Aorta (tissue), 5 donors: ENCODE data around the gene CWC25. TPM values are rescaled to one million over a fixed set of nuclear protein-coding genes. Genes with fewer than 3 reads are reported as not detected.

Experiments used
- ATAC-seq: fragments of 200-7000 bp; cut with Tn5 transposase; one replicate; pipeline ENCODE4 v1.9.1; 2022; ENCODE audit warnings: moderate library complexity; ENCODE audit not compliant: low FRiP score
- DNase-seq, 2 donors: peaks; one replicate each; pipeline ENCODE4 v3.0.0-alpha.2; 2020
- H3K27ac ChIP-seq, 2 donors: one replicate each; pipeline ENCODE4 v1.5.1; 2013; ENCODE audit warnings: low read length in 2 of 2, mild to moderate bottlenecking in 2 of 2, moderate library complexity in 2 of 2, control low read depth in 1 of 2, inconsistent platforms in 1 of 2, low read depth in 1 of 2
- H3K27me3 ChIP-seq, 2 donors: one replicate each; pipeline ENCODE4 v1.6.1; 2013; ENCODE audit warnings: control low read depth in 1 of 2, low read length in 1 of 2, mild to moderate bottlenecking in 1 of 2, moderate library complexity in 1 of 2; ENCODE audit not compliant: insufficient read depth in 2 of 2, control insufficient read depth in 1 of 2
- H3K36me3 ChIP-seq, 2 donors: one replicate each; pipeline ENCODE4 v1.6.1; 2013; ENCODE audit warnings: control low read depth in 1 of 2, low read length in 1 of 2, mild to moderate bottlenecking in 1 of 2; ENCODE audit not compliant: insufficient read depth in 2 of 2, control insufficient read depth in 1 of 2
- H3K4me1 ChIP-seq, 2 donors: one replicate each; pipeline ENCODE4 v1.6.1; 2013; ENCODE audit warnings: low read length in 2 of 2, control low read depth in 1 of 2, mild to moderate bottlenecking in 1 of 2, moderate library complexity in 1 of 2; ENCODE audit not compliant: insufficient read depth in 2 of 2, control insufficient read depth in 1 of 2
- H3K4me3 ChIP-seq, 2 donors: one replicate each; pipeline ENCODE4 v1.5.1; 2013; ENCODE audit warnings: low read length in 2 of 2, control low read depth in 1 of 2, mild to moderate bottlenecking in 1 of 2
- H3K9me3 ChIP-seq: one replicate; pipeline ENCODE4 v1.6.1; 2013; ENCODE audit warnings: mild to moderate bottlenecking, low read length; ENCODE audit not compliant: control insufficient read depth
- WGBS, 2 donors: extraction: QIAGEN DNeasy Blood & Tissue Kit; methylation state at CpG; one replicate each; pipeline ENCODE4 v1.1.7; 2013; 5-methylcytosine and 5-hydroxymethylcytosine counted together
- intact Hi-C, 2 donors: fragments of 100-400 bp; cut with DNase I; formaldehyde crosslinking; loops; one replicate each; pipeline versions ENCODE4 v1.14.2 to v1.15.0; 2022
- long read RNA-seq, 2 donors: library from polyadenylated mRNA; unstranded; transcript quantifications; one replicate each; pipeline ENCODE4 v2.0.0, GENCODE V29; 2020 to 2021
- polyA plus RNA-seq, 2 donors: library from polyadenylated mRNA; stranded (reverse); fragments of 200-250 nt; gene quantifications; one replicate each; pipeline ENCODE4 v1.2.3, GENCODE V29; 2013
- total RNA-seq, 2 donors: library from RNA; stranded (reverse); fragmentation: NEBNext Ultra II Directional; extraction: Animal tissue kit (Norgen Biotek cat#: 25700); gene quantifications; one replicate each; pipeline ENCODE4 v1.2.1, GENCODE V29; 2021
- donor health status: healthy with polysubstance abuse.
- donor health status: Bipolar disorder and iron deficiency.
- donor health status: DM: no; HTN: no; CAD: no.
- donor health status: DM: no; HTN: no; CAD: no.
- donor health status: DM: yes; HTN: yes; CAD: no.

The CWC25 gene
- total RNA-seq (10 to 100 TPM; 19.0 to 23.9 TPM), polyA plus RNA-seq (10 to 100 TPM in 1 of 2 donors, 1 to 10 TPM in 1; 7.1 to 32.7 TPM)
- long read RNA-seq, donor 1, transcript CWC25-202 (10 exons, 3,234 nt): major isoform, 12 of 26 reads
- long read RNA-seq, donor 1, partial matches to known transcripts: 10 of 26 reads
- long read RNA-seq, donor 1, other reads (novel, unspliced or antisense): 4 of 26 reads
- long read RNA-seq, donor 2, partial matches to known transcripts: 9 of 20 reads
- long read RNA-seq, donor 2, other reads (novel, unspliced or antisense): 7 of 20 reads

DNA sequence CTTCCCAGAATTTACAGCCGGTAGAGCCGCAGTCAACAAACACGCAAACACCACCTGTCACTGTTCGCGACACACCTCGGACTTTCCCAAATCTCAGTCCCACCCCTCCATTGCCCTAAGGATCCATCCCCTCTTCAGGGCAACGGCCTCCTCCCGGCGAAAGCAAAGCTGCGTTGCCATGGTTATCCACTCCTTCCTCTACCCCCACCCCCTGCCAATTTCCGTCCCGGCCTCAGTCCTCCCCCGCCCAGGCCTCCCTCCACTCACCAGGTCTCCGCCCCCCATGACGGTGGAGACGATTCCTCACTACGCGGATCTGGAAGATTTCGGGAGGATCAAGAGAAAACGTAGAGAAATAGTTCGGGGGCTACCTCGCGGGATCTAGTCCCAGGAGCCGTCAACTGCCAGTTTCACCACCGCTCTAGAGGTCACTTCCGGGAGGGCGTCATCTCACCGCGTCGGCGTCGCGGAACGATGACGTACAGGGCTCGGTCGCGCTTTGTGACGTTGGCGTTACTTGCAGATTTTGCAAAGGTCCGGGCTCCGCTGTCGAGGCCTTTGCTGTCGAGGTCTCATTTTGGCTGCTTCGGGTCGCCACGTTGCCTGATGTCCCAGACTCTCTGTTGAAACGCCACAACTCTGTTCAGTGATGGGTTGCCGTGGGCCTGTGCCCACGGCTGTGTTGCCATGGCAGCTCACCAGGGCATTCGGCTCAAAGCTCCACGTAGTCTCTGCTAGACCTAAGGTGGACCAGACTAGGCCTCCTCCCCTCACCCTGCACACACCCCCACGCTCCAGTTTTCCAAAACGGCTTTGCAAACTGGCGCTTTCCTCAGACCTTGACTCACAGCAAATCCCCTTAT lies at the start of gene CWC25:
Gene CWC25, minus strand, starts transcription at position 423 of the 863 bp plus-strand sequence. Its CDS starts 138 bp downstream, at position 285.
- DNase-seq (peak; percentile 94 to 98), ATAC-seq (peak; percentile 96)
- Histone ChIP-seq H3K4me3 (peak within 1 kb of the TSS; percentile 52 to 86), H3K27me3 (no peaks in the 10 kb centered on the region), H3K27ac (peak within 1 kb of the TSS; percentile 95 to 97), H3K9me3 (no peaks in the 10 kb centered on the region), H3K4me1 (no peaks in the 10 kb centered on the region), H3K36me3 (peaks cover 2 to 3% of the 10 kb centered on the region in 2 donors)
- intact Hi-C loops: loop anchor here in 1 of 2 donors (1.0 to 5.0 kb wide), 2 partner anchors 28 to 42 kb away; partner anchors contain the start of gene RPL23
- WGBS, 2 donors: 0 to 1% methylated on average over 55 of the region's 55 CpGs

DNA sequence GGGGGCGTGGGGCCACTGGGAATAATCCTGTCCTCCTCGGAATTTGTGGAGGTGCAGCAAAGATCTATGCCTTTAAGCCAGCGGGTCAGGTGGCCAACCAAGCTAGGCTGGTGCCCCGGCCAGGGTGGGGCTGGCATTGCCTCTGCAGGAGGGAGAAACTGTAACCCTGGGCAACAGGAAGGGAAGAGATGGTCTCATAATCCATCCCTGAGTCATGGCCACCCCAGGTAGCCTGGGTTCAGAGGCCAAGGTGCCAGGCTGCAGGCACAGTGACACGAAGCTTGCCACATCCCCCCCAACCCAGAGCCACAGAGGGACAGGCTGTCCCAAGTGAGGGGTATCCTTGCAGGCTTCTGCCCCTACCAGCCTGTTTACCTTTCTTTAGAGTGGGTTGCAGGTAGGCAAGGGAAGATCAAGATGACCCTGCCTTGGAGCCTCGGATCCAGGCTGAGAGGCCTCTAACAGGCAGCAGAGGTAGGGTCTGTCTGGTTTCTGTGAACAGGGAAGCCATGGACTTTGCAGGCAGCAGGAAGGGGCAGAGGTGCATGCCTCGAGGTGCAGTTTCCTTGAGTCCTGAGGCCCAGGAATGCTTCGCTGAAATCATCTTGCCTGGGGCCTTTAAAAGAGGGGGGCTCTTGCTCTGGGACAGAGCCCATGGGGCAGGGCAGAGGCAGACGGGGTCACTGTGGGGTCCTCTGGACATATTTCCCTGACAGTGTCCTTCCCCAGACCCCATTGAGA lies 48.7 kb upstream of the CWC25 start:
- Histone ChIP-seq H3K27ac (peak overlapping the region; percentile 14 to 73), H3K27me3 (no peaks in the 10 kb centered on the region), H3K9me3 (no peaks in the 10 kb centered on the region), H3K4me3 (no peak overlapping the region), H3K4me1 (peaks cover 0 to 5% of the 10 kb centered on the region in 2 donors), H3K36me3 (peaks cover 0 to 2% of the 10 kb centered on the region in 2 donors)
- intact Hi-C loops: loop anchor here in 1 of 2 donors (10.0 kb wide), 1 partner anchor 281 kb away; the partner anchor contains the start of gene PLXDC1
- ATAC-seq (no peak), DNase-seq (no peak)
- 6 to 12% methylated on average over 9 of the region's 9 CpGs for WGBS, 2 donors

GRCh38 chr17:38872671-38873385 lies 47.7 kb upstream of the CWC25 start:
- WGBS, 2 donors: 18 to 19% methylated on average over 9 of the region's 9 CpGs
- H3K4me1 ChIP-seq: peaks cover 0 to 5% of the 10 kb centered on the region in 2 donors
- H3K36me3 ChIP-seq: peaks cover 0 to under 1% of the 10 kb centered on the region in 2 donors
- H3K27ac ChIP-seq: peak overlapping the region in 1 of 2 donors; percentile 52
- H3K27me3 ChIP-seq: no peaks in the 10 kb centered on the region
- intact Hi-C loops: loop anchor here in 1 of 2 donors (10.0 kb wide), 1 partner anchor 282 kb away; the partner anchor contains the start of gene PLXDC1
- ATAC-seq (no peak), DNase-seq (no peak)
- H3K4me3 ChIP-seq: peak overlapping the region in 1 of 2 donors; percentile 4
- no peaks in the 10 kb centered on the region for H3K9me3 ChIP-seq

DNA sequence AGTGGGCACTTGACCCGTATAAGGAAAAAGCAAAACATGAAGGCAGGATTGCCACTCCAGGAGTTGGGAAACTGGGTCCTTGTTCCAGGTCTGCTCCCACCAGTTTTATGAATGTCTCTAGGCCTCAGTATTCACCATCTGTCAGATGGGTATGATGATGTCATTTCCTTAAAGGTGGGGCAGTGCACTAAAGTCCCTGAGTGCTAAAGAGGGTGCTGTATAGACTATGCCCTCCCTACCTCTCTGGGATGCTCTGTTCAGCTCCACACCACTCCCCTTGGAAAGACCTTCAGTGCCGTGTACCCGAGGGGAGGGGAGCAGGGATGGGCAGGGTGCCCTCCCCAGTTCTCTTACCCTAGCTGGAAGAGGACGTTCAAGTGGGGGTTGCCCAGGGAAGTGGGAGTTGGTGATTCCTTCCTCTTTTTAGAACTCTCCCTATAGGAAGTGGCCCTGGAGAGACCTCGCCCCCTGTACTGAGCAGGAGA lies 46.9 kb upstream of the CWC25 start:
- peak overlapping the region in 1 of 2 donors; percentile 46 for H3K27ac ChIP-seq
- H3K4me3 ChIP-seq: peak overlapping the region; percentile 4 to 77
- H3K36me3 ChIP-seq: no peaks in the 10 kb centered on the region
- intact Hi-C loops: loop anchor here in 1 of 2 donors (10.0 kb wide), 1 partner anchor 283 kb away; the partner anchor contains the start of gene PLXDC1
- H3K4me1 ChIP-seq: peaks cover 0 to 5% of the 10 kb centered on the region in 2 donors
- 11 to 12% methylated on average over 5 of the region's 5 CpGs for WGBS, 2 donors
- DNase-seq (no peak), ATAC-seq (no peak)
- H3K27me3 ChIP-seq: no peaks in the 10 kb centered on the region
- H3K9me3 ChIP-seq: no peaks in the 10 kb centered on the region

DNA sequence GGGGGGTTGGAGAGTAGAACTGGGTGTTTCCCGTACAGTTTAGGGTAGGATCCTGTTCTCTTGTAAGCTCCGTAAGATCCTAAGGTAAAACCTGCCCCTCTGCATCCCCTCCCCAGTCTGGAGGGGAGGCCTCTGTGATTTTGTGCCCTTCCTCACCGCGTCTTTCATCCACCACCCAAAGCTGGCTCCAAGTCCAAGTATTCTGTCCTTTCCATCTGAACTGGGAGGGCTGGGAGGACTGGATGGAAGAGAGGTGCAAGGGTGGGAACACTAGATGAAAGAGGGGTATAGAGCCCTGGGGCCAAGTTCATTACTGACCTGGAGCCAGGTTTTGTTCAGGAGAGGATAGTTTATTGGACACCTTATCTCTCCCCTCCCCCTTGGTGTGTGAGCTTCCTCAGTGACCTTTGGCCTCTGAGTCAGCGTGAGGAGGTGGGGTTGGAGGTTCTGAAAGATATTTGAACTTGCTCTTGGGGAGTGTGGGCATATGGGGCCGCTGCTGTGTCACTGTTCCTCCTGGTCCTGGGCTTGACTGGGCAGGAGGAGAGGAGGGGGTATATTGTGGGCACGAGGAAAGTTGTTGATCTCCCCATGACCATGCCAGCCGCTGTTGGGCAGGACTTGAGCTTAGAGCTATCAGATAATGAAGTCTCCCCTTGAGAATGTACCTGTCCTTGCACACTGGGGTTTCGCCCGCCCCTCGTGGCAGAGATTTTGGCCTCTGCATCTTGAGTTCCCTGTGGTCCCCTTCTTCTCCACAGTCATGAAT lies 46.3 kb upstream of the CWC25 start:
- Histone ChIP-seq H3K9me3 (no peaks in the 10 kb centered on the region), H3K4me3 (peak overlapping the region; percentile 59 to 77), H3K36me3 (no peaks in the 10 kb centered on the region), H3K27me3 (no peaks in the 10 kb centered on the region), H3K27ac (peak overlapping the region in 1 of 2 donors; percentile 46), H3K4me1 (peaks cover 0 to 5% of the 10 kb centered on the region in 2 donors)
- 3 to 5% methylated on average over 11 of the region's 11 CpGs for WGBS, 2 donors
- intact Hi-C loops: loop anchor here in 1 of 2 donors (10.0 kb wide), 1 partner anchor 283 kb away; the partner anchor contains the start of gene PLXDC1
- ATAC-seq: no peak
- DNase-seq: peak; percentile 81 to 90

- Histone ChIP-seq H3K4me3 (peak overlapping the region; percentile 59 to 77), H3K27me3 (no peaks in the 10 kb centered on the region), H3K9me3 (no peaks in the 10 kb centered on the region), H3K27ac (peak overlapping the region in 1 of 2 donors; percentile 32), H3K4me1 (peaks cover 0 to 5% of the 10 kb centered on the region in 2 donors), H3K36me3 (no peaks in the 10 kb centered on the region)
- peak; percentile 78 for ATAC-seq
- DNase-seq: peak; percentile 88 to 90
- 0 to 1% methylated on average over 34 to 56 of the region's 56 CpGs for WGBS, 2 donors
- intact Hi-C loops: loop anchor here in 1 of 2 donors (10.0 kb wide), 1 partner anchor 284 kb away; the partner anchor contains the start of gene PLXDC1
These were observed 45.4 kb upstream of the CWC25 start for GRCh38 chr17:38870259-38871165.
